GM18499 (cell line): ENCODE results near the gene PPM1H.
"Not testable (repeated sequence)": the region's sequence is repeated elsewhere in the genome, so short reads cannot be mapped to it uniquely, and the experiment has no call there.

Source experiments
- ATAC-seq: cut with Tn5 transposase; IDR thresholded peaks from one replicate; pipeline ENCODE4 v1.9.1; 2021; ENCODE audit warnings: moderate number of reproducible peaks; ENCODE audit not compliant: insufficient read depth, unreplicated experiment

PPM1H gene

GRCh38 chr12:62844915-62845314, 90.0 kb downstream of the PPM1H start:
- no peak for ATAC-seq

GRCh38 chr12:62843716-62844115, 91.2 kb downstream of the PPM1H start:
- no peak for ATAC-seq

- ATAC-seq = no peak
These were observed 93.1 kb downstream of the PPM1H start for GRCh38 chr12:62841846-62842245.

- ATAC-seq = no peak
These were observed 94.1 kb downstream of the PPM1H start for GRCh38 chr12:62840806-62841205.

GRCh38 chr12:62839869-62840660, 94.9 kb downstream of the PPM1H start:
- no peak for ATAC-seq

GRCh38 chr12:62834971-62835547, 99.9 kb downstream of the PPM1H start:
- peak; percentile 71 for ATAC-seq

GRCh38 chr12:62834406-62834805, 100.5 kb downstream of the PPM1H start:
- no peak for ATAC-seq

- ATAC-seq = no peak
These were observed 101.3 kb downstream of the PPM1H start for GRCh38 chr12:62833634-62834033.

- no peak for ATAC-seq
These were observed 102.4 kb downstream of the PPM1H start for GRCh38 chr12:62832558-62832957.

- no peak for ATAC-seq
These were observed 102.9 kb downstream of the PPM1H start for GRCh38 chr12:62832027-62832426.

- no peak for ATAC-seq
These were observed 107.1 kb downstream of the PPM1H start for GRCh38 chr12:62827855-62828254.

- ATAC-seq = no peak
These were observed 107.9 kb downstream of the PPM1H start for GRCh38 chr12:62827042-62827441.

- ATAC-seq = no peak
These were observed 117.2 kb downstream of the PPM1H start for GRCh38 chr12:62817556-62818271.

- no peak for ATAC-seq
These were observed 120.7 kb downstream of the PPM1H start for GRCh38 chr12:62814243-62814642.

GRCh38 chr12:62813031-62813829, 121.7 kb downstream of the PPM1H start:
- ATAC-seq = no peak

- ATAC-seq = not testable (repeated sequence)
These were observed 123.5 kb downstream of the PPM1H start for GRCh38 chr12:62811481-62811880.

GRCh38 chr12:62808166-62808879, 126.6 kb downstream of the PPM1H start:
- peak; percentile 67 for ATAC-seq

- no peak for ATAC-seq
These were observed 128.1 kb downstream of the PPM1H start for GRCh38 chr12:62806893-62807292.

GRCh38 chr12:62806244-62806836, 128.6 kb downstream of the PPM1H start:
- ATAC-seq = no peak

GRCh38 chr12:62805517-62805916, 129.4 kb downstream of the PPM1H start:
- ATAC-seq = peak; percentile 47
